Stimulated activated memory B cell treated with anti-CD40 and anti-IgM and Interleukin-4, amounts not matched to agents 10 μg/mL and 1 μg/mL and 100 μg/mL, for 72 hours (primary cell): ENCODE measurements around the gene PRF1.

ENCODE experiments used
- ATAC-seq: fragments of 150-1000 bp; cut with Tn5 transposase; 2 replicates; pipeline ENCODE4 v1.10.0; 2021
- H3K27ac Mint-ChIP-seq: one replicate; pipeline ENCODE4 v1.8.0; 2022; ENCODE audit warnings: mild to moderate bottlenecking, mixed read lengths
- H3K27me3 Mint-ChIP-seq: one replicate; pipeline ENCODE4 v1.8.0; 2022; ENCODE audit warnings: mixed read lengths
- H3K36me3 Mint-ChIP-seq: one replicate; pipeline ENCODE4 v1.8.0; 2022; ENCODE audit warnings: mixed read lengths
- H3K4me1 Mint-ChIP-seq: one replicate; pipeline ENCODE4 v1.8.0; 2022; ENCODE audit warnings: mixed read lengths
- H3K4me3 Mint-ChIP-seq: one replicate; pipeline ENCODE4 v1.8.0; 2022; ENCODE audit warnings: mild to moderate bottlenecking, moderate library complexity, mixed read lengths
- H3K9me3 Mint-ChIP-seq: one replicate; pipeline ENCODE4 v1.8.0; 2022; ENCODE audit warnings: mixed read lengths

PRF1 gene

DNA sequence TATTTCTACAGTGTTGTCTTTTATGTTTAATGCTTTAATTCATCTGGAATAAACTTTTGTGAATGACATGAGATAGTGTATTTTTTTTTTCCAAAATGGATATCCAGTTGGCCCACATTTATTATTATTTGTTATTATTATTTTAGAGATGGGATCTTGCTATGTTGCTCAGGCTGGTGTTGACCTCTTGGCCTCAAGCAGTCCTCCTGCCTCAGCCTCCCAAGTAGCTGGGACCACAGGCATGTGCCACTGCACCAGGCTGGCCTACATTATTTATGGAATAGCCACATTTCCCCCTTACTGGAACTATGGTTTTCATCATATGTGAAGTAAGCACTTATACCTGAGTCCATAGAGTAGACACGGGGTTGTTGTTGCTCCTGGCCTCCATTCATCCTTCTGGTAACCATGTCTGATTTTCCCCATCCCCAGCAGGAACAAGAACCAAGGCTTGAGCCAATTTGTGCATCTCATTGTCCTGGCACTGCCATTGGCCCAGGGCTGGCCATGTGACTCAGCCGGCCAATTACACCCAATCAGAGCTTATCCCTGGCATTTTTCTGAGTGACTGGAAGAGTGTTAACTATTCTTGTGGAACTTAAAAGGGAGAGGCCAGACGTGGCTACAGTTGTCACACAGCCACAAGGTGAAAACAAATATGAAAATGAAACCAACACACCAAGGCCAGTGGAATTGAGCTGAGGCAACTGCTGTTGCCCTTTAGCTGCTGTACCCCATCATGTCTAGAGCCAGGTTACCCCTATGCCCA, 23.1 kb downstream of the PRF1 start:
- no peaks in the 10 kb centered on the region for H3K36me3 Mint-ChIP-seq
- no peak for ATAC-seq

DNA sequence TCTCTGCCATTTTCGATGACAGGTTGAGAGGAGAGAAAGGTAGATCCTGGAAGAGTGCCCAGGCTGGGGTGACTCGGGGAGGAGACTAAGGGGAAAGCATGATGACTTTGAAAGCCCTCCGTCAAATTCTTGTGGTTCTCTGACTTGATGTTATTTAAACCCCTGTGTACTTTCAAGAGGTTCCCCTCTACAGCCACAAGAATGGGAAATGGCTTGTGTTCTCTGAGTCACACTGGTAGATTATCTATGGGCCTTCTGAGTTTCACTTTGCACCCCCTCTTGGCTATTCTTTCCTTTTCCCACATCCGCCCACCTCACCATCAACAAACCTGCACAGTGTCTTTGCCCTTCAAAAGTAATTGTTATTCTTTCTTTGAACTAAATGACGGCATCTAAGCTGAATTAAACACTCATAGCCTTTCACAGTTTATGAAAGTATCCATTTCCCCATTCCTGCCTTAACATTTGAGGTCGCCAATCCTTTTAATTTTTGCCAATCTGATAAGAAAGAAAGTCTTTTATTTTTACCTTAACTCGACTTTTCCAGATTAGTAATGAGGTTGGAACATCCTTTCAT, 24.1 kb downstream of the PRF1 start:
- Mint-ChIP-seq H3K27ac (peak overlapping the region; percentile 90), H3K4me3 (no peak overlapping the region), H3K9me3 (peaks cover 3% of the 10 kb centered on the region), H3K4me1 (peaks cover 52% of the 10 kb centered on the region), H3K36me3 (no peaks in the 10 kb centered on the region), H3K27me3 (no peaks in the 10 kb centered on the region)
- ATAC-seq = peak; percentile 78

More for the DNA sequence above, 23.1 kb downstream of the PRF1 start:
- peaks cover 3% of the 10 kb centered on the region for H3K9me3 Mint-ChIP-seq
- H3K4me1 Mint-ChIP-seq = peaks cover 52% of the 10 kb centered on the region
- H3K27ac Mint-ChIP-seq = peak overlapping the region; percentile 66
- H3K4me3 Mint-ChIP-seq = no peak overlapping the region
- no peaks in the 10 kb centered on the region for H3K27me3 Mint-ChIP-seq

DNA sequence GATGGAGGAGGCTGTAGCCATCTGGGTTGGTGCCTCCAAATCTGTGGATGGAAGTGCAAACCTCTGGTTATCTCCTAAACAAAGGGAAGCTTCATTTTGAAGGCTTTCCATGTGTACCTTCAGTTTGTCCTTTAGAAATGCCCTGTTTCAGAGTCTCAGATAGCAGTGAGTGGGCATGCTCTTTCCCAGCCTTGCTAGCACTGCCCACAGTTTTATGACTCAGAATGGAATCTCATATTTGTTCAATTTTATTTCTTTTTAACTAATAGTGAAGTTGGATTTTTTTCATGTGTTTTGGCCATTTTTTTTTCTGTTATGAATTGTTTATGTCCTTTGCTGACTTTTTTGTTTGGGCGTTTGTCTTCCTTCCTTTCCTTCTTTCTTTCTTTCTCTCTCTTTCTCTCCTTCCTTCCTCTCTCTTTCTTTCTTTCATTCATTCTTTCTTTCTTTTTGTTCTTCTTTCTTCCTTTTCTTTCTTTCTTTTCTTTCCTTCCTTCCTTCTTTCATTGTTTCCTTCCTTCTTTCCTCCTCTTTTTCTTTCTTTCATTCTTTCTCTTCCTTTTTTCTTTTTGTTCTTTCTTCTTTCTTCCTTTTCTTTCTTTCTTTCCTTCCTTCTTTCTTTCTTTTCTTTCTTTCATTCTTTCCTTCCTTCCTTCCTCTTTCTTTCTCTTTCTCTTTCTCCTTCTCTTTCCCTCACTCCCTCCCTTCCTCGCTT, 25.6 kb downstream of the PRF1 start:
- H3K27ac Mint-ChIP-seq = peak overlapping the region; percentile 90
- peak overlapping the region; percentile 60 for H3K4me3 Mint-ChIP-seq
- peaks cover 52% of the 10 kb centered on the region for H3K4me1 Mint-ChIP-seq
- ATAC-seq = no peak
- no peaks in the 10 kb centered on the region for H3K27me3 Mint-ChIP-seq
- H3K36me3 Mint-ChIP-seq = no peaks in the 10 kb centered on the region
- H3K9me3 Mint-ChIP-seq = peaks cover 3% of the 10 kb centered on the region

DNA sequence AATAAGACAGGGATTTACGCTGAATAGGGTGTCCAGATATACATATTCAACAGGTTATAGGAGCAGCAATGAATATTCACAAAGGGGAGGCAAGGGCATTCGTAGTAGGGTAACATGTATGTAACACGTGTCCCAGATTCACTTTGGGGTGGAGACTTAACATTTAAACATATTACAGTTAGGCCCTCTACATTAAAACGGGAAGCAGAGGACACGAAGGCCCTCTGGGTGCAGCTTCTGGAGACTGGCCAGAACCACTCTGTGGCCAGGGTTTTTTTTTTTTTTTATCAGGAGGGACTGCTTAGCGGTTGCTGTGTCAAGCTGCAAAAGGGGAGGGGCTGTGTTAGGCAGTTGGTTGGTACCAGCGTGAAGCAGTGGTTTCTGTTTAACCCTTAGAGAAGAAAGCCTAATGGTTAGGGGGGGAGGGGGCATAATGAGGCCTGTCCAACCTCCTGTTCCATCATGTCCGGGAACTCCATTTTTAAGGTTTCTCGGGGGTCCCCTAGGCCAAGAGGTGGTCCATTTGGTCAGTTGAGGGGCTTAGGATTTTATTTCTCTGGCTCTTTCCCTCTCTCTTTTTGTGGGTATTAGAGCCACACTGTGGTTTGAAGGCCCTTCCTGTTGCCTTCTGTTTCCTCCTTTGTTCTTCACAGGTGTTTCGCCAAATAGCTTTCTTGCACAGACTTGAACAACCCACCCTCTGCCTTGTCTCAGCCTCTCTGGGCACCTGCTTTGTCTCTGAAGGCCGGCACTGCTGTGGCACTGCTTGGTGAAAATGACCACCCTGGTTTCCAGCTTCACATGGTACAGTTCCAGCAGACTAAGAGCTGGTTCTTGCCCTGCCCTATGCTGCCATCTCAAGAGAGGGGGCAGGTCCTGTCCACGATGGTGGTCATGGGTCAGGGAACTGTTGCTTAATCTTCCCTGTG, 26.4 kb downstream of the PRF1 start:
- Mint-ChIP-seq H3K4me3 (peak overlapping the region; percentile 46), H3K9me3 (peaks cover 3% of the 10 kb centered on the region), H3K27me3 (no peaks in the 10 kb centered on the region), H3K36me3 (no peaks in the 10 kb centered on the region), H3K27ac (peak overlapping the region; percentile 90), H3K4me1 (peaks cover 52% of the 10 kb centered on the region)
- peak; percentile 79 for ATAC-seq

DNA sequence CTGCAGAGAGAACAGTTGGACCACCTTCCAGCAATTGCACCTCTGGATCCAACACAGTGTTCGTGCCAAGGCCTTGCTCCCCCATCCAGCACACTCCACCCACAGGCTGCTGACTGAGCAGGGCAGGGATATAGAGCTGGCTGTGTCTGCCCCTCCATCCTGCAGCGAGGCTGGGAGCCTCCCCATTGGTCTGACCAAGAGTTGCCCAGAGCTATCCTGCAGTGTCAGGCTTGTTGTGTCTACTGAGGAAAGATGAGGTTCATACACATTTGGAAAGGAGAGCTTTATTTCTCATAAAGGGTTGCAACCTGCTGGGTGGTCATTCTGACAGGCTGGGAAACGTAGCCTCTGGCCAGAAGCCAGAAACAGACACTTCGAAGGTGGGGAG, 27.1 kb downstream of the PRF1 start:
- no peaks in the 10 kb centered on the region for H3K36me3 Mint-ChIP-seq
- H3K27ac Mint-ChIP-seq = peak overlapping the region; percentile 90
- peak overlapping the region; percentile 46 for H3K4me3 Mint-ChIP-seq
- H3K4me1 Mint-ChIP-seq = peaks cover 52% of the 10 kb centered on the region
- no peaks in the 10 kb centered on the region for H3K27me3 Mint-ChIP-seq
- no peak for ATAC-seq
- H3K9me3 Mint-ChIP-seq = peaks cover 3% of the 10 kb centered on the region

DNA sequence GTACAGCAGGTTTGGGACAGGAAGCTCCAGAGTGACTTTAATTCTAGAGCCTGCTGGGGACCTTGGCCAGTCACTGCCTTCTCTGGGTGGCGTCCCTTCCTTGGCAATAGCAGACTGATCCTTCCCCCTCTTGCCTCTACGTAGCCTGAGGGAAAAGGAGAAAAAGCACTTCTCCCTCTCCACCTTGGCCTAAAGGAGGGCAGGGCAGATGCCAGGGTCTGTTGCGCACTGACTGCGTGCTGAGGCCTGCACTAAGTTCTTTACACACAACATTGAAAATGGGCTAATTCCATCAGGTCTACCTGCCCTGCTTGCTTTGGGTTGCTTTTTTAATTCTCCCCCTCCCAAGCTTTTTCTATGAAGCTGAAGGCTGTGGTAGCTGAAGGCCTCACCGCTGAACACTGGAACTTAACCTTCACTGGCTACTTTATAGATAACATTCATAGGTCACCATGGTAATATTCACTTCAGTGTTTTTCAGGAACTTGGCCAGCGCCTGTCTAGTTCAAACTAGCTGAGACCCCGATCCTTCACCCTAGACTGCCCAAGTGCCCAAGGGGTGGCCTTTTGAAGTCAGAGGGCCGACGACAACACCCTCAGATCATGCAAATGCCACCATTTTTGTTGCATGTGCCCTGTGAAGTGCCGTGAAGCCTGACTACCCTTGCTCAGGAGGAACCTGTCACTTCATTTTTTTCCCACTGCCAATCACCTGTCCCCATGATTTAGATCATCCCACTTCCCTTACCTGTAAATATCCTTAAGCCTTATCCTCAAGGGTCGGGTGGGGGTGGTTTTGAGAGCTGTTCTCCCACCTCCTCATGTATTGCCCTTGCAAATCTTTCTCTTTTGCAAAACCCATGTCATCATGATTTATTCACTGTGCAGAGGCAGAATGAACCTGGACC, 28.7 kb downstream of the PRF1 start:
- peaks cover 37% of the 10 kb centered on the region for H3K4me1 Mint-ChIP-seq
- no peaks in the 10 kb centered on the region for H3K27me3 Mint-ChIP-seq
- H3K9me3 Mint-ChIP-seq = no peaks in the 10 kb centered on the region
- no peak overlapping the region for H3K4me3 Mint-ChIP-seq
- no peaks in the 10 kb centered on the region for H3K36me3 Mint-ChIP-seq
- H3K27ac Mint-ChIP-seq = peak overlapping the region; percentile 8
- no peak for ATAC-seq

DNA sequence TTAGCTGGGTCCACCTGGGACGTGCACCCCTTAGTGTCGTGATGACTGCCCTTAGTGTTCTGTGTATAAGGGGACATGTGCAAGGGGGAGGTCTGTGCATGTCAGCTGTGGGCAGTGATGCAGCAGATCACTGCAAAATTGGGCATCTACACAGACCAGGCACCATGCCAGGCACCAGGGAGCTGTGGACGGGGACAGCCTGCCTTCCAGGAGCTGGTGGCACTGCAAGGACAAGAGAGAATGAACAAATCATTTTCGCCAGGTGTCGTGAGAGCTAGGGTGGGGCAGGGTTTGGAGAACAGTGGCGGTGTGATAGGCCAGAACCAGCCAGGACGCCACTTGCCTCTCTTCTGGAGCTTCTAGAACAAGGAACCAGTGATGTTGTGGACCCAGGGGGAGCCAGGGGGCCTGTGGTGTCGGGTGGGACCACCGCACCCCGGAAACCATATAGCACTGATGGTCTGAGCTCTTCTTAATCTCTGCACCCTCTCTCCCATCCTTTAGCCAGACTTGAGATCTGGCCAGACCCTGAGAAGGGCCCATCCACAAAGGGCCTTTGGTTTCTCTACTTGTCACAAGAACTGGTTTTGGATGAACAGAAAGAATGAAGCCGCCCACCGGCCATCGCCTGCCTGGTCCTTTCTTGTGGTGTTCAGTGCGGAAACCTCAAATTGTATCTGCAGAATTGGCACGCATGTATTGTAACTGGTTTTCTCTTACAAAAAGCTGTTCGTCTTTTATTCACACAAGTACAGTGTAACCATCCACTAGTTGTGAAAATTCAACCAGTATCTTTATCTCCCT, 30.7 kb downstream of the PRF1 start:
- H3K4me1 Mint-ChIP-seq = peaks cover 17% of the 10 kb centered on the region

DNA sequence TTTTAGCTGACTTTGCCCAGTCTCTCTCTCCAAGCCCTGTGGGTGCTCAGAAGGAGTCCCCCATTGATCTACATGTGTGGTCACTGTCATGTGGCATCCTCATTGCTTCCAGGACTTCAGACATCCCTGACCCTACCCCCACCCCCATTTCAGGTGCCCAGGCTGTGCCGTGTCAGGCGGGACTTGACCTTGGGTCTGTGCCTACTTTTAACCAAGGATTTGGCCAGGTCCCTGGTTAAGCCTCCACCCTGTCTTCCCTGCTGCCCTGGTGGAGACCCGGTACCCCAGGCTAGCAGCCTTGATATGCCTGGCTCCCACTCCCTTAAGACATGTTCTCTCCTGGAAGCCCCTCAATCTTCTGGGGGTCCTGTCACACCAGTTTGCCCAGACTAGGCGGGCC, 31.3 kb downstream of the PRF1 start:
- no peak for ATAC-seq
- H3K36me3 Mint-ChIP-seq = no peaks in the 10 kb centered on the region
- no peaks in the 10 kb centered on the region for H3K9me3 Mint-ChIP-seq
- no peak overlapping the region for H3K27ac Mint-ChIP-seq
- H3K4me3 Mint-ChIP-seq = no peak overlapping the region
- H3K27me3 Mint-ChIP-seq = no peaks in the 10 kb centered on the region
- H3K4me1 Mint-ChIP-seq = peaks cover 11% of the 10 kb centered on the region

More for the DNA sequence above, 30.7 kb downstream of the PRF1 start:
- Mint-ChIP-seq H3K9me3 (no peaks in the 10 kb centered on the region), H3K4me3 (no peak overlapping the region), H3K27ac (no peak overlapping the region), H3K36me3 (no peaks in the 10 kb centered on the region), H3K27me3 (no peaks in the 10 kb centered on the region)
- ATAC-seq = no peak

DNA sequence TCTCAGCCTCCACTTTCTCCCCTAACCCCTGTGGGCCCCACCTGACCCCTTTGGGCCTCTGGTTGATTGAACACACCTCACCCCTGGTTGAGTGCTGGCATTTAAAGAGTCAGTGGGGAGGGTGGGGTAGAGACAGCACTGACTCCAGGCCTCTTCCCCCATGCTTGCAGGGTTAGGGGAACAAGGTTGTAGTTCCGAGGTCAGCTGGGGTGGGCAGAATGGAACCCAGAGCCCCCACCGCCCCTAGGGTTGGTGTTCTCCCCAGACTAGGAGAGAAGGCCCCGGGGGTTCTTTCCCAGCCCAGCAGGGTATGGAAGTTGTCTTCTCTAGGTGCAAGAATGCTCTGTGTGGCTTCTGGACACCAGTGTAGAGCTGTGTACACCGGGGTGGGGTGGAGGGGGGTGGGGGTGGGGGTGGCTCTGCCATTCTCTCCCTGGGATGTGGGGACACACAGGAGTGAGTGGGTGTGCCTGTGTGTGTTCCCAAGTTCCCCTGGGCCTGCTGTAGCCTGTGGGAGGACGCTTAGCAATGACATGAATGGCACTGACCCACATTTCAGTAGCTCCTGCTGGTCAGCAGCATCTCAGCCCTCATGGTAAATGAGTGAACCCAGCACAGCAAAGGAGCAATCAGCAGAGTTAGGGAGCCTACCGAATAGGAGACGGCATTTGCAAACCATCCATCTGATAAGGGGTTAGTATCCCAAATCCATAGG, 33.6 kb downstream of the PRF1 start:
- H3K27me3 Mint-ChIP-seq = no peaks in the 10 kb centered on the region
- peaks cover 13% of the 10 kb centered on the region for H3K4me1 Mint-ChIP-seq
- no peak overlapping the region for H3K4me3 Mint-ChIP-seq
- H3K27ac Mint-ChIP-seq = no peak overlapping the region
- no peaks in the 10 kb centered on the region for H3K9me3 Mint-ChIP-seq
- H3K36me3 Mint-ChIP-seq = no peaks in the 10 kb centered on the region
- ATAC-seq = no peak

DNA sequence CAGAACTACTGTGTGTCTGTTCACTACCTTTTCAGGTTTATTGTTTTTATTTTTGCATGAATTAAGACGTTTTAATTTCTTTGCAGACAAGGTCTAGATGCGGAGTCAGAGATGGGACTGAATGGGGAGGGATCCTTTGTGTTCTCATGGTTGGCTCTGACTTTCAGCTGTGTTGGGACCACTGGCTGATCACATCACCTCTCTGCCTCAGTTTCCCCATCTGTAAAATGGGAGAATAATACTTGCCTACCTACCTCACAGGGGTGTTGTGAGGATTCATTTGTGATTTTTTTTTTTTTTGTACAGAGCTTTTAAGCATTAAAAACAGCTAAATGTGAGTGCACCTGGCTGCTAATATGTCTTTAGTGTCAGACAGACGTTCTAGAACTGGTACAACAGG, 34.4 kb downstream of the PRF1 start:
- ATAC-seq = no peak
- Mint-ChIP-seq H3K4me3 (no peak overlapping the region), H3K27ac (no peak overlapping the region), H3K4me1 (peaks cover 13% of the 10 kb centered on the region), H3K36me3 (no peaks in the 10 kb centered on the region), H3K27me3 (no peaks in the 10 kb centered on the region), H3K9me3 (no peaks in the 10 kb centered on the region)

DNA sequence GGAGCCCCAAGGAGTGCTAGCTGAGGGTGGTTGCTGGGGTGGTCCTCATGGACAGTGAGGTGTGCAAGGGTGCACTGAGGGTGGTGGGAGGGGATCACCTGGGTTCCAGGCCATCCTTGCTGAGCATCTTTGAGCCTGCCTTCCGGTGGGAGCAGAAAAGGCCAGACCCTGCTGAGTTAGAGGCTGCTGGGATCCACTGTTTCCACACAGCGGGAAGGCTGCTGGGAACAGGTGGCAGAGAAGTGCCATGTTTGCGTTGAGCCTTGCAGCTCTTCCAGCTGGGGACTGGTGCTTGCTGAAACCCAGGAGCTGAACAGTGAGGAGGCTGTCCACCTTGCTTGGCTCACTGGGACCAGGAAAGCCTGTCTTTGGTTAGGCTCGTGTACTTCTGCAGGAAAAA, 34.9 kb downstream of the PRF1 start:
- ATAC-seq = no peak
- H3K27ac Mint-ChIP-seq = no peak overlapping the region
- peaks cover 13% of the 10 kb centered on the region for H3K4me1 Mint-ChIP-seq
- H3K27me3 Mint-ChIP-seq = no peaks in the 10 kb centered on the region
- H3K9me3 Mint-ChIP-seq = no peaks in the 10 kb centered on the region
- H3K4me3 Mint-ChIP-seq = no peak overlapping the region
- no peaks in the 10 kb centered on the region for H3K36me3 Mint-ChIP-seq

DNA sequence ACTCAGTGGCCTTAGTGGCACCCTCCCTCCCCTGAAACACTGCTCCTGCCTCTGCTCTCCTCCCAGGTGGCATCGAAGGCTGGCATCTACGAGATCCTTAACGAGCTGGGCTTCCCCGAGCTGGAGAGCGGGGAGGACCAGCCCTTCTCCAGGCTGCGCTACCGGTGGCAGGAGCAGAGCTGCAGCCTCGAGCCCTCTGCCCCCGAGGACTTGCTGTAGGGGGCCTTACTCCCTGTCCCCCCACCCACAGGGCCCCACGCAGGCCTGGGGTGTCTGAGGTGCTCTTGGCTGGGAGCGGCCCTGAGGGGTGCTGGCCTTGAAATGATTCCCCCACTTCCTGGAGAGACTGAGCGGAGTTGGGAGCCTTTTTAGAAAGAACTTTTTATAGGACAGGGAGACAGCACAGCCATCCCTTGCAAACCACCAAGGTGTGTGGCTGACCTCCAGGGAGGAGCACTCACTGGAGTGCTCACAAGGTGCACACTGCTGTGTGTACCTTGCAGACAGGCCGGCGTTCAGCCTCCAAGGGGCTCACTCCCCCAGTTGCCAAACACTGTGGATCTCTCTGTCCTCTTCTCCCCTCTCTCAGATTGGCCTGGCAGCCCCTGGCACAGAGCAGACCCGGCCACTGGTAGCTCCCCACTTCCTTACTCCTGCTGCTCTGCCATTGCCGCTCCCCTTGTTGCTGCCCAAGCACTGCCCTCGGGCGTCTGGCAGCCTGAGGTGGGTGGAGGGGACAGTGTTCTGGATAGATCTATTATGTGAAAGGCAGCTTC, 35.8 kb downstream of the PRF1 start:
- H3K36me3 Mint-ChIP-seq = no peaks in the 10 kb centered on the region
- H3K27ac Mint-ChIP-seq = no peak overlapping the region
- H3K4me3 Mint-ChIP-seq = no peak overlapping the region
- H3K27me3 Mint-ChIP-seq = no peaks in the 10 kb centered on the region
- peak; percentile 5 for ATAC-seq
- H3K9me3 Mint-ChIP-seq = no peaks in the 10 kb centered on the region
- H3K4me1 Mint-ChIP-seq = peaks cover 13% of the 10 kb centered on the region
